ENCODE data around the gene MCOLN1. TPM values are rescaled to one million over a fixed set of nuclear protein-coding genes. Genes with fewer than 3 reads are reported as not detected.

The MCOLN1 gene
- total RNA-seq, 6 donors from 2014 or later, result 12.9 to 118 (median 69.7) TPM

DNA sequence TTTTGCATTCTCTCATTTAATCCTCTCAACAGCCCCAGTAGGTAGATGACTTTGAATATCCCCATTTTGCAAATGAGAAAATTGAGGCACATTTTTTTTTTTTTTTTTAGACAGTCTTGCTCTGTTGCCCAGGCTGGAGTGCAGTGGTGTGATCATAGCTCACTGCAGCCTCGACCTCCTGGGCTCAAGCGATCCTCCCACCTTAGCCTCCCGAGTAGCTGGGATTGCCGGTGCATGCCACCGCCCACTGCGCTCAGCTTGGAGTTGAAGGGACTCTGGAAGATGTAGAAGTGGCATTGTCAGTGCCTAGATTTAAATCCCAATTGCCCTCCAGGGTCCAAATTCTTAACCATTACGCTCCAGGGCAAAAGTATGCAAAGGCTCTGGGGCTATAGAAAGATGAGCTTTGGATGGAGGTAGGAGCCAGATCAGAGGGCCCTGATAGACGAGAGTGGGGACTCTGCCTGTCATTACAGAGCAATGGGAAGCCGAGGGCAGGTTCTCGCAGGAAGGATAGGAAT lies 813 bp upstream of the MCOLN1 start:
- H3K4me1 ChIP-seq, result peaks cover 26 to 38% (median 30%) of the 10 kb centered on the region in 4 donors
- WGBS, 2 donors, result 55 to 62% methylated on average over 10 of the region's 10 CpGs
- no peaks in the 10 kb centered on the region for H3K27me3 ChIP-seq
- TF ChIP-seq EP300 (IDR thresholded peaks at IDR 0.05) (no peak), POLR2AphosphoS5 (IDR thresholded peaks at IDR 0.05) (no peak), POLR2A (IDR thresholded peaks at IDR 0.05) (no peak)
- TF ChIP-seq, protein P1, sequence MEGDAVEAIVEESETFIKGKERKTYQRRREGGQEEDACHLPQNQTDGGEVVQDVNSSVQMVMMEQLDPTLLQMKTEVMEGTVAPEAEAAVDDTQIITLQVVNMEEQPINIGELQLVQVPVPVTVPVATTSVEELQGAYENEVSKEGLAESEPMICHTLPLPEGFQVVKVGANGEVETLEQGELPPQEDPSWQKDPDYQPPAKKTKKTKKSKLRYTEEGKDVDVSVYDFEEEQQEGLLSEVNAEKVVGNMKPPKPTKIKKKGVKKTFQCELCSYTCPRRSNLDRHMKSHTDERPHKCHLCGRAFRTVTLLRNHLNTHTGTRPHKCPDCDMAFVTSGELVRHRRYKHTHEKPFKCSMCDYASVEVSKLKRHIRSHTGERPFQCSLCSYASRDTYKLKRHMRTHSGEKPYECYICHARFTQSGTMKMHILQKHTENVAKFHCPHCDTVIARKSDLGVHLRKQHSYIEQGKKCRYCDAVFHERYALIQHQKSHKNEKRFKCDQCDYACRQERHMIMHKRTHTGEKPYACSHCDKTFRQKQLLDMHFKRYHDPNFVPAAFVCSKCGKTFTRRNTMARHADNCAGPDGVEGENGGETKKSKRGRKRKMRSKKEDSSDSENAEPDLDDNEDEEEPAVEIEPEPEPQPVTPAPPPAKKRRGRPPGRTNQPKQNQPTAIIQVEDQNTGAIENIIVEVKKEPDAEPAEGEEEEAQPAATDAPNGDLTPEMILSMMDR (IDR thresholded peaks at IDR 0.05), result no peak
- no peak for ATAC-seq (ENCODE audit: low FRiP score in 2 of 2)
- peak overlapping the region in 2 of 4 donors; percentile 81 to 98 for H3K4me3 ChIP-seq
- H3K36me3 ChIP-seq, result peaks cover 0 to 36% (median 29%) of the 10 kb centered on the region in 4 donors
- peak overlapping the region in 3 of 4 donors; percentile 71 to 89 (median 82) for H3K27ac ChIP-seq
- H3K9me3 ChIP-seq, result no peaks in the 10 kb centered on the region
- DNase-seq, result no peak

DNA sequence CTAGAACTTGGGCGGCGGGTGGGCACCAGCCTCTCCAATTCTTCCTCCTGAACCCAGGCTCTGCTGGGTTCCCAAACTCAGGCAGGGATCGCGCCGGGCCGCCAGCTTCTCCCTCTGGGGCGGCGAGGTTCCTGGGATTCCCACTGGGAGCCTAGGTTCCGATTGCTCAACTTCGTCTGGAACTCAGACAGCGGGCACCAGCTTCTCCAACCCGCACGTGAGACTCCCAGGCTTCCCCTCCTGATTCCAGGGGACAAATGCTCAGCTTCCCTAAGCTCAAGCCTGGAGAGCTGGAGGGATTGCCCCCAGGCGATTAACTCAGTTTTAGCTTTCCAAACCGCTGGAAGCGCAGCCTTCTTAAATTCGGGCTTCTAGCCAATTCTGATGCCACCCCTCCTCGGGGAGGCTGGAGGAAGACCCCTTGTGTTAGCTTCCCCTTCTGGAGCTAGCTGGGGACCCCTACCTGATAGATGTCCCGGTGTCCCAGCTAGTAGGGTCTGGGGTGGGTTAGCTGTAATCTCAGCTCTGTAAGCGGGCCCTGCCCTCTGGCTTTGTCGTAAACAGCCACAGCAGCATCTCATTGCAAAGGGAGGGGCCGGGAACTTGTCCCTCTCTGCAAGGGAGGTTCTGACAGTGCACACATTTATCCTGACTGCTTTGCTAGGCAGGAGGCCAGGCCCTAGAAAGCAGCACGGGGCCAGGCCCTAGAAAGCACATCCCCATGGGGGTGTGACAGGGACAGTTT lies 671 bp downstream of the MCOLN1 start:
- Histone ChIP-seq H3K9me3 (no peaks in the 10 kb centered on the region), H3K4me1 (peaks cover 18 to 28% (median 20%) of the 10 kb centered on the region in 4 donors), H3K4me3 (peak overlapping the region; percentile 81 to 98 (median 86)), H3K27me3 (no peaks in the 10 kb centered on the region), H3K27ac (peak overlapping the region; percentile 58 to 89 (median 76)), H3K36me3 (peaks cover 3 to 50% (median 39%) of the 10 kb centered on the region in 4 donors)
- WGBS, 2 donors, result 0 to 12% methylated on average over 1 to 23 of the region's 23 CpGs
- TF ChIP-seq POLR2AphosphoS5 (IDR thresholded peaks at IDR 0.05) (no peak), EP300 (IDR thresholded peaks at IDR 0.05) (no peak), POLR2A (IDR thresholded peaks at IDR 0.05) (peak in 1 of 4 donors; percentile 27)
- TF ChIP-seq, protein P1 (IDR thresholded peaks at IDR 0.05), result no peak
- DNase-seq, result no peak
- ATAC-seq (ENCODE audit: low FRiP score in 2 of 2), result no peak

DNA sequence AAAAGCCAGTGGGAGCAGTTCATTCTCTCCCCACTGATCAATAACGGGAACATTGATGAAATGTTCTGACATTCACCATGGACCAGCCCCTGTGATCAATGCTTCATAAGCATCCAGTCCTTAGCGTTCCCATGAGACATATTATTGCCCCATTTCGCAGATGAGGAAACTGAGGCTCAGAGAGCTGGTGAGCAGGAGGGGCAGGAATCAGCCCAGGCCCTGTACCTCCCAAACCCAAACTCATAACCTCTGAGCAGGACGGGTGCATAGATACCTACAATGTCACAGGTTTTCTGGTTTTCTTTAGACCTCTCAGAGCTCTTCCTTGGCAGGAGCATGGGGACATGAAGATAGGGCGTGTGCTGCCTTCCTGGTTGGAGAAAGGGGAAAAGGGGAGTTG lies 2.1 kb downstream of the MCOLN1 start:
- Histone ChIP-seq H3K4me1 (peaks cover 18 to 28% (median 20%) of the 10 kb centered on the region in 4 donors), H3K27me3 (no peaks in the 10 kb centered on the region), H3K9me3 (no peaks in the 10 kb centered on the region), H3K36me3 (peaks cover 7 to 60% (median 50%) of the 10 kb centered on the region in 4 donors), H3K4me3 (no peak overlapping the region), H3K27ac (no peak overlapping the region)
- WGBS, 2 donors, result 91 to 95% methylated on average over 5 of the region's 5 CpGs
- ATAC-seq (ENCODE audit: low FRiP score in 2 of 2), result no peak
- TF ChIP-seq, protein P1 (IDR thresholded peaks at IDR 0.05), result no peak
- TF ChIP-seq POLR2AphosphoS5 (IDR thresholded peaks at IDR 0.05) (no peak), POLR2A (IDR thresholded peaks at IDR 0.05) (no peak), EP300 (IDR thresholded peaks at IDR 0.05) (no peak)
- no peak for DNase-seq

DNA sequence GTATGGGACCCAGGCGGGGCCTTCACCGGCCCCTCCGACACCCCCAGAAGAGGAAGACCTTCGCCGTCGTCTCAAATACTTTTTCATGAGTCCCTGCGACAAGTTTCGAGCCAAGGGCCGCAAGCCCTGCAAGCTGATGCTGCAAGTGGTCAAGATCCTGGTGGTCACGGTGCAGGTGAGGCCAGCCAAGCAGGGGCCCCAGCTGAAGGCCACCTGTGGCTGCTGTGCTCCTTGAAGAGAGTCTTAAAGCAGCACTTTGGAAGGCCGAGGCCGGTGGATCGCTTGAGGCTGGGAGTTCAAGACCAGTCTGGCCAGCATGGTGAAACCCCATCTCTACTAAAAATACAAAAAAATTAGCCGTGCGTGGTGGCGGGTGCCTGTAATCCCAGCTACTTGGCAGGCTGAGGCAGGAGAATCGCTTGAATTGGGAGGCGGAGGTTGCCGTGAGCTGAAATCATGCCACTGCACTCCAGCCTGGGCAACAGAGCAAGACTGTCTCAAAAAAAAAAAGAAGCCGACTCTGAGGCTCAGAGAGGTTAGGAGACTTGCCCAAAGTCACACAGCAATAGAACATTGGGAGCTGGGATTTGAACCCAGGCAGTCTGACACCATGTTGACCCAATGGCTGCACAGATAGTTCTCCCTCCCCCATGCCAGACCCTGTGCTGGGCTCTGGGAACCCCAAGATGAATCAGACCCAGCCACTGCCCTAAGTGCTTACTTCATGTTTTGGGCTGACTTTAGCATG lies 2.7 kb downstream of the MCOLN1 start:
- WGBS, 2 donors, result 95 to 97% methylated on average over 12 to 20 of the region's 20 CpGs

More for the DNA sequence above, 2.7 kb downstream of the MCOLN1 start:
- DNase-seq (no peak), ATAC-seq (ENCODE audit: low FRiP score in 2 of 2) (no peak)
- Histone ChIP-seq H3K27ac (no peak overlapping the region), H3K4me3 (no peak overlapping the region), H3K27me3 (no peaks in the 10 kb centered on the region), H3K4me1 (peaks cover 18 to 28% (median 20%) of the 10 kb centered on the region in 4 donors), H3K36me3 (peaks cover 7 to 60% (median 50%) of the 10 kb centered on the region in 4 donors), H3K9me3 (no peaks in the 10 kb centered on the region)
- TF ChIP-seq, protein P1 (IDR thresholded peaks at IDR 0.05), result no peak
- TF ChIP-seq POLR2A (IDR thresholded peaks at IDR 0.05) (no peak), EP300 (IDR thresholded peaks at IDR 0.05) (no peak), POLR2AphosphoS5 (IDR thresholded peaks at IDR 0.05) (no peak)

All from upper lobe of left lung (tissue), 6 donors.